SIG-M5 treated with dmso at 0.1 percent for 504 hours (cell line): ENCODE results near the gene CCDC71L.
"Not testable (repeated sequence)": the region's sequence is repeated elsewhere in the genome, so short reads cannot be mapped to it uniquely, and the experiment has no call there.

Source experiments
- DNase-seq: peaks from one replicate; lab custom pipeline; 2025; ENCODE audit not compliant: unreplicated experiment; lab: John Stamatoyannopoulos, UW

CCDC71L gene

GRCh38 chr7:106660862-106661720 lies at the start of gene CCDC71L:
TSS of gene CCDC71L (minus strand) at chr7:106661158. CDS start at chr7:106660896, 262 bp downstream.
- DNase-seq, result peak; percentile 90

- not testable (repeated sequence) for DNase-seq
Observed at GRCh38 chr7:106709604-106710003, 48.6 kb upstream of the CCDC71L start.

GRCh38 chr7:106704000-106704840 lies 43.3 kb upstream of the CCDC71L start:
- DNase-seq, result no peak

- DNase-seq, result no peak
Observed at GRCh38 chr7:106693677-106694353, 32.9 kb upstream of the CCDC71L start.

- no peak for DNase-seq
Observed at GRCh38 chr7:106692450-106693051, 31.6 kb upstream of the CCDC71L start.

GRCh38 chr7:106688161-106688560 lies 27.2 kb upstream of the CCDC71L start:
- not testable (repeated sequence) for DNase-seq

GRCh38 chr7:106683941-106684340 lies 23.0 kb upstream of the CCDC71L start:
- DNase-seq, result no peak

- no peak for DNase-seq
Observed at GRCh38 chr7:106681815-106682495, 21.0 kb upstream of the CCDC71L start.

GRCh38 chr7:106679153-106679931 lies 18.4 kb upstream of the CCDC71L start:
- DNase-seq, result peak; percentile 82

- no peak for DNase-seq
Observed at GRCh38 chr7:106678795-106679152, 17.8 kb upstream of the CCDC71L start.

- not testable (repeated sequence) for DNase-seq
Observed at GRCh38 chr7:106676506-106676905, 15.5 kb upstream of the CCDC71L start.

GRCh38 chr7:106673688-106674087 lies 12.7 kb upstream of the CCDC71L start:
- DNase-seq, result not testable (repeated sequence)

- not testable (repeated sequence) for DNase-seq
Observed at GRCh38 chr7:106671930-106672329, 11.0 kb upstream of the CCDC71L start.

- no peak for DNase-seq
Observed at GRCh38 chr7:106671160-106671559, 10.2 kb upstream of the CCDC71L start.

GRCh38 chr7:106668861-106669524 lies 8.0 kb upstream of the CCDC71L start:
- DNase-seq, result no peak

GRCh38 chr7:106666353-106666752 lies 5.4 kb upstream of the CCDC71L start:
- no peak for DNase-seq

GRCh38 chr7:106664343-106664742 lies 3.4 kb upstream of the CCDC71L start:
- DNase-seq, result no peak

GRCh38 chr7:106659963-106660861 lies 746 bp downstream of the CCDC71L start:
- peak; percentile 58 for DNase-seq
